HUES64 (cell line): ENCODE results near the gene MYZAP.
A peak's percentile ranks its signal among the peaks of the same experiment; 100 is the strongest.

Experiments used
- H3K27ac ChIP-seq: 2 replicates; pipeline ENCODE4 v1.7.0; 2013; ENCODE audit warnings: low read depth, low read length, inconsistent platforms
- H3K27me3 ChIP-seq: 2 replicates; pipeline ENCODE4 v1.6.1; 2013; ENCODE audit warnings: mild to moderate bottlenecking, low read length; ENCODE audit not compliant: insufficient read depth
- H3K36me3 ChIP-seq: 2 replicates; pipeline ENCODE4 v1.6.1; 2013; ENCODE audit warnings: mild to moderate bottlenecking, low read length; ENCODE audit not compliant: insufficient read depth
- H3K4me1 ChIP-seq: 2 replicates; pipeline ENCODE4 v1.6.1; 2013; ENCODE audit warnings: mild to moderate bottlenecking, low read length, moderate library complexity; ENCODE audit not compliant: insufficient read depth
- H3K4me3 ChIP-seq: 2 replicates; pipeline ENCODE4 v1.5.1; 2013; ENCODE audit warnings: mild to moderate bottlenecking, low read length, moderate library complexity
- H3K9ac ChIP-seq: 2 replicates; pipeline ENCODE4 v1.6.1; 2013; ENCODE audit warnings: mild to moderate bottlenecking, low read depth, low read length
- H3K9me3 ChIP-seq: 2 replicates; pipeline ENCODE4 v1.6.1; 2013; ENCODE audit warnings: low read depth, low read length; ENCODE audit not compliant: insufficient read depth
- WGBS: fragments of 150-250, 120-280 bp; methylation state at CpG from one replicate; pipeline ENCODE4 v1.1.7; 2013; ENCODE audit warnings: missing lambda C conversion rate; 5-methylcytosine and 5-hydroxymethylcytosine counted together

The MYZAP gene

GRCh38 chr15:57578288-57578900 is 13.3 kb upstream of the MYZAP start:
- H3K27ac ChIP-seq, result no peak overlapping the region
- H3K36me3 ChIP-seq, result no peaks in the 10 kb centered on the region
- no peaks in the 10 kb centered on the region for H3K4me1 ChIP-seq
- no peaks in the 10 kb centered on the region for H3K9me3 ChIP-seq
- 86% methylated on average over 5 of the region's 6 CpGs for WGBS
- no peak overlapping the region for H3K9ac ChIP-seq
- no peak overlapping the region for H3K4me3 ChIP-seq
- no peaks in the 10 kb centered on the region for H3K27me3 ChIP-seq

GRCh38 chr15:57580428-57580827 is 11.3 kb upstream of the MYZAP start:
- Histone ChIP-seq H3K27me3 (no peaks in the 10 kb centered on the region), H3K36me3 (no peaks in the 10 kb centered on the region), H3K4me3 (no peak overlapping the region), H3K9me3 (no peaks in the 10 kb centered on the region), H3K4me1 (no peaks in the 10 kb centered on the region), H3K9ac (no peak overlapping the region), H3K27ac (no peak overlapping the region)
- WGBS, result 94% methylated on average over 8 of the region's 8 CpGs

DNA sequence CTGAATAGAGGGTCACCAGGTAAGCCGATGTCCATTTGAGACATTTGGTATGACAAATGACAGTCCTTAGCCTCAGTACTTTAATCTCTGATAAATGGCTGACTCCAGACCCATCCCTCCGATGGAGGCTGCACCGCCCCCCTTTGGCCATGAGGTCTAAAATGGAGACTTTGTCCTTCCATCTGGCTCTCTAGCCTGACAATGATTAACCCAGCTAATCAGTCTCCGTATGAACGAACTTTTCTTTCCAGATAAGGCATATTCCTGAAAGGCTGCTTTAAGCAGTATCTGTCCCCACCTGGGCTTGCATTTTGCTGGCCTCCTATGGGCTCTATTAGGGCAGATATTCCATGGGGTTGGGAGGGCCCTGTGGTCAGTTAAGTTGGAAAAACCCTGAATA is 10.8 kb upstream of the MYZAP start:
- Histone ChIP-seq H3K36me3 (no peaks in the 10 kb centered on the region), H3K4me3 (no peak overlapping the region), H3K9me3 (no peaks in the 10 kb centered on the region), H3K9ac (no peak overlapping the region), H3K4me1 (no peaks in the 10 kb centered on the region), H3K27ac (no peak overlapping the region), H3K27me3 (no peaks in the 10 kb centered on the region)
- 92% methylated on average over 5 of the region's 5 CpGs for WGBS

GRCh38 chr15:57582090-57582489 is 9.6 kb upstream of the MYZAP start:
- no peaks in the 10 kb centered on the region for H3K9me3 ChIP-seq

GRCh38 chr15:57583282-57583681 is 8.4 kb upstream of the MYZAP start:
- H3K27ac ChIP-seq, result no peak overlapping the region
- WGBS, result 85% methylated on average over 2 of the region's 2 CpGs

More at GRCh38 chr15:57582090-57582489, 9.6 kb upstream of the MYZAP start:
- Histone ChIP-seq H3K36me3 (no peaks in the 10 kb centered on the region), H3K4me1 (no peaks in the 10 kb centered on the region), H3K27ac (no peak overlapping the region), H3K9ac (no peak overlapping the region), H3K27me3 (no peaks in the 10 kb centered on the region), H3K4me3 (no peak overlapping the region)
- WGBS, result 85% methylated on average over 1 of the region's 1 CpG

DNA sequence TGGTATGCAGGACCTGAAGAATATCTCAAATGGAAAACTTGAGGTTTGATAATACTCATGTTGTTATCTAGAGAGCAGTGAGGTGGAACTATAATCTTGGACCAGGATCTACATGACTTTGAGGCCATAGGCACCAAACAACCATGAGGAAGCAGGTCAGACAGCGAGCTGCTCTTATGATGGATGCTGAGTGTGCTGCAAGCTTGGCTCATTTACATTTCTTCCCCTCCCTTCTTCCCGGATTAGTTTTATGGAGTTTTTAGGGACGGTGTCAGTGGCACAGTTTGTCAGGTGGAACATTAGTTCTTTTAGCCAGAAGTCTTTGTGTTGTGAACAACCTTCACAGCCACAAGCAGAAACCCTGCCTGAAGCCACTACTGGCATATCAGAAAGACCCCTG is 8.0 kb upstream of the MYZAP start:
- Histone ChIP-seq H3K27me3 (no peaks in the 10 kb centered on the region), H3K4me3 (no peak overlapping the region), H3K9me3 (no peaks in the 10 kb centered on the region), H3K9ac (no peak overlapping the region), H3K36me3 (no peaks in the 10 kb centered on the region), H3K27ac (no peak overlapping the region), H3K4me1 (no peaks in the 10 kb centered on the region)
- 100% methylated on average over 1 of the region's 3 CpGs for WGBS

More at GRCh38 chr15:57583282-57583681, 8.4 kb upstream of the MYZAP start:
- Histone ChIP-seq H3K36me3 (no peaks in the 10 kb centered on the region), H3K4me3 (no peak overlapping the region), H3K9me3 (no peaks in the 10 kb centered on the region), H3K9ac (no peak overlapping the region), H3K27me3 (no peaks in the 10 kb centered on the region), H3K4me1 (no peaks in the 10 kb centered on the region)

GRCh38 chr15:57586661-57587424 is 4.9 kb upstream of the MYZAP start:
- H3K4me3 ChIP-seq, result no peak overlapping the region
- peaks cover 19% of the 10 kb centered on the region for H3K27me3 ChIP-seq
- H3K27ac ChIP-seq, result no peak overlapping the region
- no peaks in the 10 kb centered on the region for H3K9me3 ChIP-seq
- 78% methylated on average over 5 of the region's 6 CpGs for WGBS
- no peaks in the 10 kb centered on the region for H3K4me1 ChIP-seq
- H3K36me3 ChIP-seq, result no peaks in the 10 kb centered on the region
- H3K9ac ChIP-seq, result no peak overlapping the region

GRCh38 chr15:57589281-57589680 is 2.4 kb upstream of the MYZAP start:
- Histone ChIP-seq H3K36me3 (no peaks in the 10 kb centered on the region), H3K9me3 (no peaks in the 10 kb centered on the region), H3K4me3 (no peak overlapping the region), H3K27ac (no peak overlapping the region), H3K9ac (no peak overlapping the region), H3K4me1 (no peaks in the 10 kb centered on the region), H3K27me3 (peaks cover 36% of the 10 kb centered on the region)
- WGBS, result no CpG with 5 or more reads among the region's 1 CpG

- 95% methylated on average over 2 of the region's 2 CpGs for WGBS
- Histone ChIP-seq H3K9ac (no peak overlapping the region), H3K9me3 (no peaks in the 10 kb centered on the region), H3K27me3 (peaks cover 36% of the 10 kb centered on the region), H3K4me3 (no peak overlapping the region), H3K4me1 (no peaks in the 10 kb centered on the region), H3K36me3 (no peaks in the 10 kb centered on the region), H3K27ac (no peak overlapping the region)
Measured at GRCh38 chr15:57589754-57590153, 1.9 kb upstream of the MYZAP start.

DNA sequence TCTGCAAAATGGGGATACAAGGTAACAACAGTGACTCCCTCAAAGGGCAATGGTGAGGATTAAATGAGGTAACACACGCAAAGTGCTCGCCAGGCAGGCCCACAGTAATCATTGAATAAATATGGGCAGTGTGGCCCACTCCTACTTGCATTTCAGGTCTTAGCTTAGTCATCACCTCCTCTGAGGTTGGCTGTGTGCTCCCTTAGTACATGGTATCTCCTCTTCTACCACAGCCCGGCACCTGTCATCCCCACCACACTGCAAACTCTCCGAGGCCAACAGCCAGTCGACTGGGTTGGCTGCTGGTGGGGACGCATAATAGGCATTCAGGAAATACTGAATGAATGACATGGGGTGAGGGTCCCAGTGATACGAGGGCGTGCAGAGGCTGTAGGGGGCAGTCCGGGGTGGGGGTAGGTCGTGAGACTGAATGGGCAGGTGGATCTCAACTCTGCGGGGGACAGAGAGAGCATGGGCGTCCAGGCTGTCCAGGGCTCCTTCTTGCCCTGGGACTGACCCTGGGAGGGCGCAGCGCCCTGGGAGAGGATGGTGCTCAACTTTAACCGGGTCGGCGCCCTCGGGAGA is 375 bp upstream of the MYZAP start:
- 22% methylated on average over 18 of the region's 18 CpGs for WGBS
- no peak overlapping the region for H3K9ac ChIP-seq
- no peaks in the 10 kb centered on the region for H3K9me3 ChIP-seq
- H3K4me3 ChIP-seq, result peak overlapping the region; percentile 73
- H3K36me3 ChIP-seq, result no peaks in the 10 kb centered on the region
- H3K4me1 ChIP-seq, result no peaks in the 10 kb centered on the region
- no peak overlapping the region for H3K27ac ChIP-seq
- peaks cover 36% of the 10 kb centered on the region for H3K27me3 ChIP-seq

GRCh38 chr15:57592426-57592825 is 722 bp downstream of the MYZAP start:
- H3K36me3 ChIP-seq, result no peaks in the 10 kb centered on the region
- H3K9ac ChIP-seq, result no peak overlapping the region
- H3K4me3 ChIP-seq, result peak overlapping the region; percentile 73

More at GRCh38 chr15:57592426-57592825, 722 bp downstream of the MYZAP start:
- Histone ChIP-seq H3K27me3 (peaks cover 36% of the 10 kb centered on the region), H3K27ac (no peak overlapping the region), H3K9me3 (no peaks in the 10 kb centered on the region), H3K4me1 (no peaks in the 10 kb centered on the region)
- 77% methylated on average over 5 of the region's 5 CpGs for WGBS
